ENCODE data around the gene MAPKAPK2.

- TF ChIP-seq CTCF (IDR thresholded peaks at IDR 0.05): no peak
- TF ChIP-seq POLR2A (IDR thresholded peaks at IDR 0.05): no peak
Observed at GRCh38 chr1:206662396-206663092, 22.2 kb upstream of the MAPKAPK2 start.

Measured in adrenal gland (tissue), 5 donors.